Astrocyte of the cerebellum (primary cell): ENCODE measurements around the gene DPP4.
"Not testable (repeated sequence)": the region's sequence is repeated elsewhere in the genome, so short reads cannot be mapped to it uniquely, and the experiment has no call there.

Experiments
- DNase-seq: peaks from one replicate; pipeline ENCODE4 v3.0.0-alpha.2; 2011; ENCODE audit warnings: low read depth
- H3K4me3 ChIP-seq: 2 replicates; pipeline ENCODE4 v1.5.1; 2011; ENCODE audit warnings: mild to moderate bottlenecking, low read depth, low read length, moderate library complexity
- in situ Hi-C: cut with HindIII; loops from 2 replicates; pipeline ENCODE4 v1.10.0; 2017; ENCODE audit warnings: low sequenced_read_pairs
- TF ChIP-seq, protein P1 (sequence below): IDR thresholded peaks from 2 replicates; pipeline ENCODE4 v1.5.1; 2012; ENCODE audit warnings: low read length, low read depth, moderate library complexity, mild to moderate bottlenecking; ENCODE audit errors: missing control alignments

DPP4 gene

GRCh38 chr2:162053066-162053807, 20.8 kb downstream of the DPP4 start:
- H3K4me3 ChIP-seq = no peak overlapping the region
- no peak for DNase-seq
- TF ChIP-seq, protein P1, sequence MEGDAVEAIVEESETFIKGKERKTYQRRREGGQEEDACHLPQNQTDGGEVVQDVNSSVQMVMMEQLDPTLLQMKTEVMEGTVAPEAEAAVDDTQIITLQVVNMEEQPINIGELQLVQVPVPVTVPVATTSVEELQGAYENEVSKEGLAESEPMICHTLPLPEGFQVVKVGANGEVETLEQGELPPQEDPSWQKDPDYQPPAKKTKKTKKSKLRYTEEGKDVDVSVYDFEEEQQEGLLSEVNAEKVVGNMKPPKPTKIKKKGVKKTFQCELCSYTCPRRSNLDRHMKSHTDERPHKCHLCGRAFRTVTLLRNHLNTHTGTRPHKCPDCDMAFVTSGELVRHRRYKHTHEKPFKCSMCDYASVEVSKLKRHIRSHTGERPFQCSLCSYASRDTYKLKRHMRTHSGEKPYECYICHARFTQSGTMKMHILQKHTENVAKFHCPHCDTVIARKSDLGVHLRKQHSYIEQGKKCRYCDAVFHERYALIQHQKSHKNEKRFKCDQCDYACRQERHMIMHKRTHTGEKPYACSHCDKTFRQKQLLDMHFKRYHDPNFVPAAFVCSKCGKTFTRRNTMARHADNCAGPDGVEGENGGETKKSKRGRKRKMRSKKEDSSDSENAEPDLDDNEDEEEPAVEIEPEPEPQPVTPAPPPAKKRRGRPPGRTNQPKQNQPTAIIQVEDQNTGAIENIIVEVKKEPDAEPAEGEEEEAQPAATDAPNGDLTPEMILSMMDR = no peak
- in situ Hi-C loops = no loop called here

GRCh38 chr2:162050513-162050961, 23.5 kb downstream of the DPP4 start:
- DNase-seq = no peak
- in situ Hi-C loops = no loop called here
- TF ChIP-seq, protein P1 = no peak
- no peak overlapping the region for H3K4me3 ChIP-seq

DNA sequence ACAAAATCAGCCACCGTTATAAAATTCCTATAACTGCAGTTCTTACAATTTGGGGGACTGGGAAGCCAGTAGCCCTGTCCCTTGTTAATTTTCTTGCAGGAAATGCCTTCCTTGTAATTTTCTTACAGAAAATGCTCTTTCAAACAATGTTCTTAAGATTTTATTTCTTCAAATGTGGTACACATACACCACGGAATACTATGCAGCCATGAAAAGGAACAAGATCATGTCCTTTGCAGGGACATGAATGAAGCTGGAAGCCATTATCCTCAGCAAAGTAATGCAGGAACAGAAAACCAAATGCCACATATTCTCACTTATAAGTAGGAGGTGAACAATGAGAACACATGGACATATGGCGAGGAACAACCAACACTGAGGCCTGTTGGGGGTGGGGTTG, 24.9 kb downstream of the DPP4 start:
- DNase-seq, in situ Hi-C loops, H3K4me3 ChIP-seq: not testable (repeated sequence)

DNA sequence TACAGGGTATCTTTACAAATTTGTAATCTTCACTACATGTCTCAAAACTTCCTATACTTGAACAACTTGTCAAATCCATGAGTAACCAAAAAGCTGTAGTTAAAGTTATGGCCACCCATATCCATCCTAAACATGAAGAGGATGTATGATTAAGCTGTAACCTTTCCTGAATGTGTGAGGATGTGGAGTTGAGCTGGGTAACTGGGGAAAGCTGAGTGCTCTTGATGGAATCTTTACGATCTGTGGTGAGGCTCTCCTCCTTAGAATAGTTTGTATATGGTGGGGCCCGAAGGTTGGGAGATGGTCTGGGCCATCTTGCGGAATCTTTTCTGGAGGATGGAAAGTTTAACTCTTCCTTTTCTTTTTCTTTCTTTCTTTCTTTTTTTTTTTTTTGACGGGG, 29.4 kb downstream of the DPP4 start:
- TF ChIP-seq, protein P1 = no peak
- in situ Hi-C loops = no loop called here
- no peak overlapping the region for H3K4me3 ChIP-seq
- DNase-seq = no peak

- TF ChIP-seq, protein P1 = no peak
- in situ Hi-C loops = no loop called here
- H3K4me3 ChIP-seq = no peak overlapping the region
- DNase-seq = no peak
Observed at GRCh38 chr2:162043132-162043531, 30.9 kb downstream of the DPP4 start.

DNA sequence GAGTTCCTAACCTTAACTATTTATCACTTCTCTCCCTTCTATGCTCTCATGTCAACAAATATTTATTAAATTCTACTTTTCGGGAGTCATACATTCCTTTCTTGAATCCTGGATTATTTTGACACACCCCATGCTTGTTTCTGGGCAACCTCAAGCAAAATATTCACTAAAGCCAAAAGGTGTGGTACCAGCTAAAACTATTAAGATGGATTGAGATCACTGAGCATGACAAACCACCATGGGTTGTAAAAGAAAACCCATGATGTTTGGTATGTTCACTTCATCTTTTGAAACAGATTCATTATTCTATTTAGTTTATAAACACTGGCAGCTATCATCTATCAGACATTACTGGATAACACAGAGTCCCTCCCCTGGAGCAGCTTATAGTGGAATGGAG, 32.5 kb downstream of the DPP4 start:
- in situ Hi-C loops = no loop called here

GRCh38 chr2:162038725-162039124, 35.3 kb downstream of the DPP4 start:
- no peak for DNase-seq
- TF ChIP-seq, protein P1 = no peak
- in situ Hi-C loops = no loop called here
- no peak overlapping the region for H3K4me3 ChIP-seq

More for the DNA sequence above, 32.5 kb downstream of the DPP4 start:
- DNase-seq = no peak
- H3K4me3 ChIP-seq = no peak overlapping the region
- TF ChIP-seq, protein P1 = no peak
